ENCODE results near the gene ACTRT3. TPM values are rescaled to one million over a fixed set of nuclear protein-coding genes. Genes with fewer than 3 reads are reported as not detected.
A peak's percentile ranks its signal among the peaks of the same experiment; 100 is the strongest.

Gene ACTRT3
- total and polyA plus RNA-seq, 7 donors: 0.63 to 3.0 (median 0.75) TPM

GRCh38 chr3:169813278-169813677, 43.9 kb upstream of the ACTRT3 start:
- Histone ChIP-seq H3K27me3 (ENCODE audit: insufficient read depth in 3 of 3, low read length in 2 of 3) (peaks cover 0 to 9% (median 0%) of the 10 kb centered on the region in 3 donors), H3K36me3 (ENCODE audit: insufficient read depth in 1 of 2, low read depth in 1 of 2) (no peaks in the 10 kb centered on the region), H3K9me3 (peaks cover 3% of the 10 kb centered on the region), H3K4me1 (no peaks in the 10 kb centered on the region), H3K4me3 (peak overlapping the region; percentile 75), H3K27ac (no peak overlapping the region)
- ATAC-seq: no peak
- intact Hi-C loops (cut with DNase I): no loop called here
- no peak for DNase-seq
- WGBS, 3 donors: 49 to 60% (median 57%) methylated on average over 8 of the region's 8 CpGs
- TF ChIP-seq CTCF (IDR thresholded peaks at IDR 0.05): no peak

- peaks cover 0 to 9% (median 0%) of the 10 kb centered on the region in 3 donors for H3K27me3 ChIP-seq (ENCODE audit: insufficient read depth in 3 of 3, low read length in 2 of 3)
- ATAC-seq: peak; percentile 84 to 88 (median 85)
- peak within 1 kb of the TSS; percentile 75 for H3K4me3 ChIP-seq
- H3K9me3 ChIP-seq: peaks cover 3% of the 10 kb centered on the region
- DNase-seq: peak; percentile 68 to 78
- H3K4me1 ChIP-seq: no peaks in the 10 kb centered on the region
- no peaks in the 10 kb centered on the region for H3K36me3 ChIP-seq (ENCODE audit: insufficient read depth in 1 of 2, low read depth in 1 of 2)
- TF ChIP-seq CTCF (IDR thresholded peaks at IDR 0.05): no peak
- whole genome bisulfite sequencing, 3 donors: 3 to 5% (median 5%) methylated on average over 52 to 56 of the region's 56 CpGs
- peak within 1 kb of the TSS; percentile 39 for H3K27ac ChIP-seq
- intact Hi-C loops (cut with DNase I): no loop called here
Measured at GRCh38 chr3:169812332-169813235, 43.2 kb upstream of the ACTRT3 start, which contains the start of the genes LRRC34 and LRRIQ4. Gene LRRC34, minus strand, starts transcription at chr3:169812904. Its CDS starts 356 bp downstream, at chr3:169812548. Gene LRRIQ4, plus strand, starts transcription at chr3:169812870. Its CDS starts 9,052 bp downstream, at chr3:169821922.

GRCh38 chr3:169811631-169812331, 42.4 kb upstream of the ACTRT3 start:
- WGBS, 3 donors: 3 to 7% (median 6%) methylated on average over 23 to 29 of the region's 29 CpGs
- peak overlapping the region; percentile 39 for H3K27ac ChIP-seq
- intact Hi-C loops (cut with DNase I): no loop called here
- peak; percentile 32 to 65 (median 36) for ATAC-seq
- H3K36me3 ChIP-seq (ENCODE audit: insufficient read depth in 1 of 2, low read depth in 1 of 2): no peaks in the 10 kb centered on the region
- H3K4me1 ChIP-seq: no peaks in the 10 kb centered on the region
- DNase-seq: no peak
- peak overlapping the region; percentile 75 for H3K4me3 ChIP-seq
- no peak for TF ChIP-seq CTCF (IDR thresholded peaks at IDR 0.05)
- peaks cover 3% of the 10 kb centered on the region for H3K9me3 ChIP-seq
- peaks cover 0 to 7% (median 0%) of the 10 kb centered on the region in 3 donors for H3K27me3 ChIP-seq (ENCODE audit: insufficient read depth in 3 of 3, low read length in 2 of 3)

GRCh38 chr3:169809230-169809795, 40.0 kb upstream of the ACTRT3 start:
- no peak overlapping the region for H3K27ac ChIP-seq
- intact Hi-C loops (cut with DNase I): no loop called here
- TF ChIP-seq CTCF (IDR thresholded peaks at IDR 0.05): no peak

More at GRCh38 chr3:169809230-169809795, 40.0 kb upstream of the ACTRT3 start:
- ATAC-seq (no peak), DNase-seq (no peak)
- WGBS, 3 donors: 38 to 49% (median 42%) methylated on average over 2 of the region's 2 CpGs
- Histone ChIP-seq H3K4me1 (no peaks in the 10 kb centered on the region), H3K36me3 (ENCODE audit: insufficient read depth in 1 of 2, low read depth in 1 of 2) (no peaks in the 10 kb centered on the region), H3K4me3 (no peak overlapping the region), H3K9me3 (no peaks in the 10 kb centered on the region), H3K27me3 (ENCODE audit: insufficient read depth in 3 of 3, low read length in 2 of 3) (no peaks in the 10 kb centered on the region)

All from psoas muscle (tissue), 8 donors.